ENCODE results near the gene LHFPL6.
"Not testable (repeated sequence)": the region's sequence is repeated elsewhere in the genome, so short reads cannot be mapped to it uniquely, and the experiment has no call there.

Gene LHFPL6

DNA sequence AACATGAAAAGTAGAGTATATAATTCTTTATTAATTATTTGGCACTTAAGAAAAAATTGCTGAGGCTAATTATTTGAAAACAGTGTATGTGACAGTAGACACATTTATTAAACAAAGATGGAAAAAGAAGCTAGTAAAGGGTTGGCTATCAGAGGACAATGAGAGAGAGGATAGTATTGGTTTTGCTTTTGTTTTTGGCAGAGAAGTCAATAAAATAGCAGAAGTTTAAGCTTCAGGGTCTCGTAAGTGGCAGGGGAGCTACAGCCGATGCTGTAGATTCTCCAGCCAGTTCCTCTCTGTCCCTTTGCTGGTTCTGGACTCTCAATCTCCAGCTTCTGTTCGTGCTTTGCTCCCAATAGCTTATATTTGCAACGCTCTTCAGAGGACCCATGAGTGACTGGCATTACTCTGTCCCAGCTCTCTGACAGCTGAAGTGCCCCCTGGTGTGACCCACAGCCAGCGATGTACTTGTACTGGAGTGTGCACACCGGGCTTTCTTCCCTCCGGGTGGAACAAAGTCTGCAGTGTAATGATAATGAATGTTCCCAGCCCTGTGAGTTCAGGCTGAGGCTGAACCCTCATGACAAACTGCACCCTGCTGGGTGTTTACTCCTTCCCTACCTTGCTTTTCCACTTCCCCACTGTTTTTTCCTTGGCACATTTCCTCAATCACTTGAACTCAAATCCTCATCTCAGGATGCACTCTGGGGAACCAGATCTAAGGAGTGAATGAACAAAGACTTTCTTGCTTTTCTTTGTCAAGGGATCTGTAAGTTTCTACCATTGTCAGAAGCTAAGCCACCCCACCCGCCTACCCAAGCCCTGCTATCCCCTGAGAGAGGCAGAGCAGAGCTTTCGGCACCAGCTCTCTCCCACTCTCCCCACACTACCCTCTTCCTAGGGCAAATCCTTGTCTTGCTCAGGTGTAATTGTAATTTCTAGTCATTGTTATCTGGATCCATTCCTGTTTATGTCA is 254.8 kb downstream of the LHFPL6 start:
- no peak for DNase-seq (ENCODE audit: low read depth)

DNA sequence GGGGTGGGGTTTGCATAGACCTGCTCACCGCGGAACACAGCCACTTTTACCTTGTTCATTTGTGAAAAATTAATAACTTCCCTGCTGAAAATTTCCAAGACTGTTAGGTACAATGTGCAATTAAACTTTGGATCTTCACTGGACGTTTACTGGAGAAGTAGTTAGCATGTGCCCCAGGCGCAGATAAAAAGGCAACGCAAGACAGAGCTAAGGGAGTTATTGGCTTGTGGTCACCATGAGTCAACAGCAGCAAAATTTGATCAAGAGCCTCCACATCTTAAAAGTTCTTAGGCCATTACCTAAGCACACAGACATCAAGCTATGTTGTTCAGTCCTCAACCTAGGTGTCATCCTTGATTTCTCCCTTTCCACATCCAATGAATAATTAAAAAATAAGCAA is 257.0 kb downstream of the LHFPL6 start:
- no peak for DNase-seq (ENCODE audit: low read depth)

- no peak for DNase-seq (ENCODE audit: low read depth)
These were observed 261.7 kb downstream of the LHFPL6 start for GRCh38 chr13:39341251-39341650.

GRCh38 chr13:39338114-39338513 is 264.9 kb downstream of the LHFPL6 start:
- not testable (repeated sequence) for DNase-seq (ENCODE audit: low read depth)

DNA sequence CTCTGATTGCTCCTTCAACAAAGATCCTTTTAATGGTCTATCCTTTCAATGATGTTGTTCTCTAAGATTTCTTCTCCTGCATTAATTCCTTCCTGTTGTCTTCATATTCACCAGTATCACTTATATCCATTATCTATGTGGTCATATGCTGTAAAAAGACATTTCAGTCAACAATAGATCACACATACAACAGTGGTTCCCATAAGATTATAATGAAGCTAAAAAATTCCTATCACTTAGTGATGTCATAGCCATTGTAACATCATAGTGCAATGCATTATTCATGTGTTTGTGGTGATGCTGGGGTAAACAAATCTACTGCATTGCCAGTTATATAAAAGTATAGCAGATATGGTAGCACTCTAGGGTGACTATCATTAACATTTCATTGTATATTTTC is 266.1 kb downstream of the LHFPL6 start:
- no peak for DNase-seq (ENCODE audit: low read depth)

GRCh38 chr13:39336207-39336606 is 266.8 kb downstream of the LHFPL6 start:
- DNase-seq (ENCODE audit: low read depth) = no peak

DNA sequence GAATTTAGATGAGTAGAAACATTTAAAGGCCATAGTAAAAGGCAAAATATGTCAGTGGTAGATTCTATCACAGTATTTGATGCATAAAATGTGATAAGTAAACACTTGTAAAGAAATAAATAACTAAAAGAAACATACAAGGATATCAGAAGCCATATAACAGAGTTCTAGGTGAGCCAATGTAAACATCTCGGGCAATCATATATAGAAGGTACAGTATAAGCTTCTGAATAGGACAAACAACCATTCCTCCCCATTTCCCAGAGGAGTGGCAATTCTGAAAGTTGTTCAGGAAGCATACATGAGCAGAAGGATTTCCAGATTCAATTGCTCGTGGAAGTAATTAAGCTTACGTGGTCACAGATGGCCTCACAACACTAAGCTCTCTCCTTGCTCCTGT is 267.3 kb downstream of the LHFPL6 start:
- DNase-seq (ENCODE audit: low read depth) = no peak

DNA sequence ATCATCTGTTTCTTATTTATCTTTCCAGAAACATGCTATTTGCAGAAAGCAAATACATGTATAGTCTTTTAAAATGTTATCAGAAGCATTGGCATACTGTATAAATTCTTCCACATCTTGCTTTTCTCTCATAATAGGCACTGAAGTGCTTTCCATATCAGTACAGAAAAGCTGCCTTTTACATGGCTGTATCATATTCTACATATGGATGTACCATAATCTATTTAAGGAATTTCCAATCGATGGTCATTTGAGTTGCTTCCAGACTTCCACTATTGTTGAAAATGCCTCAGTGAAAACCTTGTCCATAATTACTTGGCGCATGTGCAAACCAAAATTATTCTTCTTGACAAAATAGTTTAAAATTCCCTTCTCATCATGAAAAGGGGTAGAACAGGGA is 272.5 kb downstream of the LHFPL6 start:
- no peak for DNase-seq (ENCODE audit: low read depth)

- no peak for DNase-seq (ENCODE audit: low read depth)
These were observed 273.8 kb downstream of the LHFPL6 start for GRCh38 chr13:39329182-39329639.

- no peak for DNase-seq (ENCODE audit: low read depth)
These were observed 275.9 kb downstream of the LHFPL6 start for GRCh38 chr13:39327172-39327479.

- DNase-seq (ENCODE audit: low read depth) = no peak
These were observed 276.4 kb downstream of the LHFPL6 start for GRCh38 chr13:39326469-39327171.

GRCh38 chr13:39324806-39325311 is 278.1 kb downstream of the LHFPL6 start:
- no peak for DNase-seq (ENCODE audit: low read depth)

- DNase-seq (ENCODE audit: low read depth) = no peak
These were observed 280.0 kb downstream of the LHFPL6 start for GRCh38 chr13:39322836-39323585.

- no peak for DNase-seq (ENCODE audit: low read depth)
These were observed 281.4 kb downstream of the LHFPL6 start for GRCh38 chr13:39321574-39321973.

- DNase-seq (ENCODE audit: low read depth) = no peak
These were observed 284.8 kb downstream of the LHFPL6 start for GRCh38 chr13:39318161-39318560.

DNA sequence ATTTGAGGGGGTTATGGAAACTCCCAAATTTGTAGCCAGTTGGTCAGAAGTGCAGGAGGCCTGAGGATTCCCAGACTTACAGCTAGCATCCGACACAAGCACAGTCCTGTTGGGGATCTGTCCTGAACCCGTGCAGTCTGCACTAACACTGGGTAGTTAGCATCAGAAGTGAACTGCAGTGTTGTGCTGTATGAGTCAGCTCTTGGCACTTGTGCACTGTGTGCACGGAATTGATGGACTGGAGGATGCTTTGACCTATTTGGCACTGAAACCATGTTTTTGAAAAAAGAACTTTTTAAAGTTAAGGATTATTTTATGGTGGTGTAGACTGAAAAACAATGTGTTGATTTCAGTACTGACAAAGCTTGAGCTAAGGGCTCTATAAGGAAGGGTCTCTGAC is 285.7 kb downstream of the LHFPL6 start:
- DNase-seq (ENCODE audit: low read depth) = peak; percentile 11

DNA sequence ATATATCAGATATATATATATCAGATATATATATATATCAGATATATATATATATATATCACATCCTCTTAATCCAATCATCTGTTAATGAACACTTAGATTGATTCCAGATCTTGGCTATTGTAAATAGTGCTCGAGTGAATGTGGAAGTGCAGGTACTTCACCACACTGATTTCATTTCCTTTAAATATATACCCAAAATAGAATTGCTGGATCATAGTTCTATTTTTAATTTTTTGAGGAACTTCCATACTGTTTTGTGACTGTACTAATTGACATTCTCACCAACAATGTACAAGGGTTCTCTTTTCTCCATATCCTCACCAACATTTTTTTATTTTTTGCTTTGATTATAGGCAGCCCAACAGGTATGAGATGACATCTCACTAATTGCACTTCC is 287.2 kb downstream of the LHFPL6 start:
- DNase-seq (ENCODE audit: low read depth) = no peak

GRCh38 chr13:39313721-39314120 is 289.3 kb downstream of the LHFPL6 start:
- DNase-seq (ENCODE audit: low read depth) = no peak

DNA sequence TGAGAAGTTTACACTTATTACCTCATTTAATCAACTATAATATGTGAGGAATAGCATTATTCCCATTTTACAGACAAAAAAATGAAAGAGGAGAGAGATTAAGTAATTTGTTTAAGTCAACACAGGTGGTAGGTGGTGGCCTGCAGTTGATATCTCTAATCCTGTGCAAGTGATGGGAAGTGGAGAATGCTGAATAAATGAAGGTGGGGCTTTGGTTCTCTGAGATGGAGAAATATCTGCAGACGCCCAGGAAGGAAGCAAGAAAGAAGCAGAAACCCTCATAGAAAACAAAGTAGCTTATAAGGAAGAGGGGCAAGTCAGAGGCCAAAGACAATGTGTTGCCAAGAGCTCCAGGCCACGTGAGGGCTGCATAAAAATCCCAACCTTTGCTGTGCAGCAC is 290.4 kb downstream of the LHFPL6 start:
- DNase-seq (ENCODE audit: low read depth) = no peak

DNA sequence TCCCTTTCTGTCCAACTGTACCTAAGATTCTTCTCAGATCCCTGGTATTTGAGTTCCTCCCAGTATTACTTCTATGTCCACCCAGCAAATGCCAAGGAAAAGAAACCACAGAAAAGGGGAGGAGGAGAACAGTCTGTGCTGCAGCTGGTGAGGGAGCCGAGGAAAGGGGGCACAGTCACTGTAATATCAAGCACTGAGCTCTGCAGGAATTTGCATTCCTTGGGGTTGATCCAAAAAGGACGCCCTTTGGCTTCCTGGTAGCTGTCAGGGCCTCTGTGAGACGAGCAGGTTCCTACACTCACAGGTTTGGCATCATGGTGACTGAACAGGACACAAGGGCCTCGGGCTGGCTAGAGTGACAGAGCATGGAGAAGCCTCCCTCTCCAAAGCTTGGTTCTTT is 291.4 kb downstream of the LHFPL6 start:
- no peak for DNase-seq (ENCODE audit: low read depth)

DNA sequence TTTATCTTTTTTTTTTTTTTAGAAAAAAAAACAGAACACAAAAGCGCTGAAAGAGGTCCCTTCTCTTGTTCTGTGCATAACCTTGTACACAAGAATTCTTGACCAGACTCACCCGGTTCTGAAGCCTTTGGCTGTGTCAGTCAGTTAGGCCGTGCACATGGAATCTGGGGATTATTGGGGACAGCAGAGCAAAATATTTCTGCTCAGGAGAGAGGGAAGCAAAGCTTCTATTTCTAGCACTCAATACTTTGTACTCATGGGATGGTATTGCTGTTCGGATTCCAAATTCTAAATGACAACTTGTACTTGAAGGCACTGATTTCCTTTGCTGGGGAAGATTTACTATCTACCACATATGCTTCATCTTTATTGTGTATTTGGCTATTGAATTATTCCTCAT is 292.0 kb downstream of the LHFPL6 start:
- DNase-seq (ENCODE audit: low read depth) = no peak
